HG03280 (cell line): ENCODE measurements around the gene NPDC1.
"Not testable (repeated sequence)": the region's sequence is repeated elsewhere in the genome, so short reads cannot be mapped to it uniquely, and the experiment has no call there.

ENCODE experiments used
- ATAC-seq: cut with Tn5 transposase; IDR thresholded peaks from one replicate; pipeline ENCODE4 v1.9.1; 2021; ENCODE audit warnings: mild to moderate bottlenecking, moderate library complexity; ENCODE audit not compliant: unreplicated experiment

Gene NPDC1

DNA sequence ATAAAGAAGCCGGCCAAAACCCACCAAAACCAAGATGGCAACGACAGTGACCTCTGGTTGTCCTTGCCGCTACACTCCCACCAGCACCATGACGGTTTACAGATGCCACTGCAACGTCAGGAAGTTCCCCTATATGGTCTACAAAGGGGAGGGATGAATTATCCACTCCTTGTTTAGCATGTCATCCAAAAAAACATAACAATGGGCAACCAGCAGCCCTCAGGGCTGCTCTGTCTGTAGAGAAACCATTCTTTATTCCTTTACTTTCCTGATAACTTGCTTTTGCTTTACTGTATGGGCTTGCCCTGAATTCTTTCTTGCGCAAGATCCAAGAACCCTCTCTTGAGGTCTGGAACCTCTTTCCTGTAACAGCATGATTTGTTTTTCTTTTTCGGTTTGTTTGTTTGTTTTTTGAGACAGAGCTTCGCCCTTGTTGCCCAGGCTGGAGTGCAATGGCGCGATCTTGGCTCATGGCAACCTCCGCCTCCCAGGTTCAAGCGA lies 29.3 kb upstream of the NPDC1 start:
- ATAC-seq = no peak

DNA sequence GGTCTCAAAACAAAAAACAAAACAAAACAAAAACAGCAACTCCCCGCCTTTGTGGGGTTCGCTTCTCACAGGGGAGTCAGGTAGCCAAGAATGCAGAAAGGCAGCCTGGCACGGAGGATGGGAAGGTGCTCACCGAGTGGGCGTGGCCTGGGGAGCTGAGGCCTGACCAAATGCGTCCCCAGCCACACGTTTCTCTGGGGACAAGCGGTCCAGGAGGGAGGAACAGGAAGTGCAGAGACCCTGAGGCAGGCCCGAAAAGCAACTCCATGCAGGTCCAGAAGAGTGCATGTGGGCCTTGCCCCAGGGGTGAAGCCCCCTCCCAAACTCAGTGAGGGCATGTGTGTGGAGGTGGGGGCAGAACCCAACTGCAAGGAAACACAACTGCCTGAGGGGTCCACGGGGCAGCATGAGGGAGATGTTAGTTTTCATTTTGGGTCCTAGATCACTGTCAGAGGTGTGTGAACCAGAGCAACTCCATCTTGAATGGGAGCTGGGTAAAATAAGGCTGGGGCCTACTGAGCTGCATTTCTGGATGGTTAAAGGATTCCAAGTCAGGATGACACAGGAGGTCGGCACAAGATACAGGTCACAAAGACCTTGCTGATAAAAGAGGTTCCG lies 28.8 kb upstream of the NPDC1 start:
- no peak for ATAC-seq

DNA sequence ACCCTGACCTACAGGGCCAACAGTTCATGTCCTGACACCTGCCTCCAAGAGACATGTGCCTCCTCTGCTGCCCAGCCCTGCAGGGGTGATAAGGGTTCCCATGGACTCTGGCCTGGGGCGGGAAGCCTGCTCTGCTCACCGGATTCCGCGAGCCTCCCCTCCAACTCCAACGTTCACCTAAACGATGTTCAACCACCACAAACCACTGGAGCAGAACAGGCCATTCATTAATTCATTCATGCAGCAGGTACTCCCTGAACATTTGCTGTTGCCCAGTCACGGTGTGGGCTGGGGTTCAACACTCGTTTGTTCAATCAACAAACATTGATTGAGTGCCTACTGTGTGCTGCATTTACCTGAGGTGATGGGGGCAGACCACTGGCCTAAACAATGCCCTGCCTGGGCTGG lies 28.0 kb upstream of the NPDC1 start:
- ATAC-seq = no peak

DNA sequence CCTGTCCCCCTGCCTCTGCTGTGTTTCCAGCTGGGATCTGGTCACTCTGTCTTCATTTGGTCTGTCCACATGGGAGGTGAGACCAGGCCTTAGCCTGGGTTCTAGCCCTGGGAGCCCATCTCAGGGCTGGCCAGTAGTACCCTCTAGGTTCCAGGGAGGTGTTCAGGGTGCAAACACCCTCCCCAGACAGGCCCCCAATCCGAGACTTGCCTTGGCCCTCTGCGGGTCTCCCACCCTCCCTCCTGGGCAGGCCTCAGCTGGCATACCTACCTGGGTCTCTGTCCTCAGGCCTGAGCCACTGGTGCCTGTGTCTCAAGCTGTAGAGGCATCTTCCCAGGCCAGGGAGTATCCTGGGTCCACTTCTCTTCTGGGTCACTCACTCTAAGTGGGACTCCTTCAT lies 25.3 kb upstream of the NPDC1 start:
- no peak for ATAC-seq

DNA sequence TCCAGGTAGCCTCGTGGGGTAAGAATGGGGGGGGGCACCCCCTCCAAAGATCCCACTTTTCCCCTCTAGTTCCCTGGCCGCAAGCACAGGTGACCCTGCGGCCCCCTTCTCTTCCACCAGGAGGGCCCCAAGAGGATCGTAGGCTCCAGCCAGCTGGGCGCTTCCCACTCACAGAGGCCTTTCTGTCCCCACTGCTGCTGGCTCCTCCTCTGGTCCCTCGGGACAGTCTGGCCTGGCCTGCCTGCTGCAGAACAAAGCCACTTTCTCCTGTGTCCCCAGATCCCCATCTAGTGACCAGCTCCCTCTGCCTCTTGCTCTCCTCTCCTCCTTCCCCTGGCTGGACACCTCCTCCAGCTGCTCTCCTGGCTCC lies 24.9 kb upstream of the NPDC1 start:
- ATAC-seq = peak; percentile 6

DNA sequence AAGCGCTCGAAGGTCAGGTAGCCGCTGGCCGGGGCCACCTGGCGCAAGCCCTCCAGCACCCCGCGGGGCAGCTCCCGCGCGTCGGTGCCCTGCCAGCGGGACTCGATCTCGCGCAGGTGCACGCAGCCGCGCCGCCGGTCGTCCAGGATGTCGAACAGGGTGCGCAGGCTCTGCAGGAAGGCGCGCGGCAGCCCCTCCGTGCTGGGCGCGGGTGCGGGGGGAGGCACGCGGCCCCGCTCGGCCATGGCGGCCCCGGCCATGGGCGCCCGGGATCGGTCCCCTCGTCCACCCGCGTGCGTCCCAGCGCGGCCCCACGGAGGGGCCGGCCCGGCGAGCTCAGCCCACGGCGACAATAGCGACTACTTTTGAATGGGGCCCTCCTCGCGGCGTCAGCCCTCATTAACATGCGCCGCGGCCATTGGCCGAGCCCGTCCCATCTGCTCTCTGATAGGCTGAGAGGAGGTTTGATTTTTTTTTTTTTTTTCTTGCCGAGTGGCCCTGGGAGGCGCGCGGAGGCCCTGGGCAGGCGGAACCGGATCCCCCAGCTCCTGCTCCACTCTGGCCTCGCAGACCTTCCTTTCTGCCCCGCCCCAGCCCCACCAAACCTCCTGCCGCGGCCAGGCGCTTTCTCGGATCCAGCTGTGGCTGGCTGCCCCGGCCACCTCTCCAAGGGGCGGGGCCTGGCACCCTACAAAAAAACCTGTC lies 24.4 kb upstream of the NPDC1 start, which contains the start of gene SAPCD2:
SAPCD2 (minus strand) TSS at position 357 of the 705 bp plus-strand sequence; CDS start at position 260, 97 bp downstream.
- ATAC-seq = peak; percentile 68

DNA sequence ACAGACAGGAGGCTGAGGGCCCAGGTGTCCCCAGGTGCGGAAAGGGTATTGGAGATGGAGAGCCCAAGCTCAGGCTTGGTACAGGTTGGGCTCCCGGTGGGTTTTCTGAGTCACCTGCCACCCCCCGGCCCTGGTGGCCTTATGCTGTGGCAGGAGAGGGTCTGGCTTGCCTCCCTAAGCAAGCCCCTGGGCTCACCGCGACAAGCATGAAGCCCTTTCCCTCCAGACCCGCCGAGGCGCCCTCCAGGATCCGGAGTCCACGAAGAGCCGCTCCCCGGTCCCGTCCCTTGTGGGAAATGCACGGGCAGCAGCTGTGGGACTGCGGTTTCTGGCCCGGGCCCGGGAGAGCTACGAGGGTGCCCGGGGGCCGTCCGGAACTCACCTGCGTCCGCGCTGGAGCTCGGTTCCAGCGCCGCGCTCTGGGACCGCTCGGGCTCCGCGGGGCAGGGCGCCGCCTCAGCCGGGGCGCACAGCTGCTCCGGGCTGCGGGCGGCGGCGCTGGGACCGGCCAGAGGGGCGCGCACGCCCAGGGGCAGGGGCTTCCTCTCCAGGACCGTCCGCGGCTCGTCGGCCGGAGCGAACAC lies 23.6 kb upstream of the NPDC1 start:
- ATAC-seq = no peak

DNA sequence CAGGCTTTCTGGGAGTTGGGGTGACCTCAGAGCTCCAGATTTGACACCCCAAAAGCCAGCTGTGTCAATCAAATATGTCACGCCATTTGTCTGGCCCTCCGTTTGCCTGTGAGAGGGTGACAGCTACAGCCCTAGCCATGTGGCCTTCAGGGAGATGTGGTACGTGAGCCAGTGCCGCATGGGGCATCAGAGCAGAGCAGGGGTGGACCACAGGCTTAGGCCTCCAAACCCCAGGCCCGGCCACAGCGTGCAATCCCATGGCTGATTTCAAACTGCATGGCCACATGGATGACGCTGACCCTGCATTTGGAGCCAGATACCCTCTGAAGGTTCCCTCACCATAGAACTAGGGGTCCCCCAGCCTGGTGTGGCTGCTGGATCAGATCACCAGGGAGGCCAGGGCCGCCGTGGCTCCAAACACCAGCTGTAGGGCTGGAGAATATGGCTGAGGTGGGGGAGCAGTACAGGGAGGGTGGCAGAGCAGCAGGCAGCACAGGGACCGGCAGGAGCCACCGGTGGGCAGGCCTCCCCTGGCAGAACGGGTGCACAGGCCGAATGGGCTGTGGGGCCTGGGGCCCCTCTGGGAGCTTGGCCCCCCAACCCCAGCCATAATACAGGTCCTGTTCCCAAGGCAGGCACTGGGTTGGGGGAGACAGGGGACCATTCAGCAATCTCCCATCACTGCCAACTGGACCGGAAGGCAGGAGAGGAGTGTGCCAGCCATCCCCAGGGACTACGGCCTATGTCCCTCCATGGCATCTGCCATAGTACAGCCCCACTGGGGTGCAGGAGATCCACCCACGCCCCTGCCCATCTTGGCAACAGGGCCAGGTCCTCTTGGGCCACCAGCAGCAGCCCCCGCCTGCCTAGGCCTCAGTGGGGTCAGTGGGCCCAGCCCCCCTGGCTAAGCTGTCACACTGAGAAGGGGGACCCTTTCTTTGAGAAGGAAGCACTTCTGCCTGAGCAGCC lies 22.8 kb upstream of the NPDC1 start:
- no peak for ATAC-seq

DNA sequence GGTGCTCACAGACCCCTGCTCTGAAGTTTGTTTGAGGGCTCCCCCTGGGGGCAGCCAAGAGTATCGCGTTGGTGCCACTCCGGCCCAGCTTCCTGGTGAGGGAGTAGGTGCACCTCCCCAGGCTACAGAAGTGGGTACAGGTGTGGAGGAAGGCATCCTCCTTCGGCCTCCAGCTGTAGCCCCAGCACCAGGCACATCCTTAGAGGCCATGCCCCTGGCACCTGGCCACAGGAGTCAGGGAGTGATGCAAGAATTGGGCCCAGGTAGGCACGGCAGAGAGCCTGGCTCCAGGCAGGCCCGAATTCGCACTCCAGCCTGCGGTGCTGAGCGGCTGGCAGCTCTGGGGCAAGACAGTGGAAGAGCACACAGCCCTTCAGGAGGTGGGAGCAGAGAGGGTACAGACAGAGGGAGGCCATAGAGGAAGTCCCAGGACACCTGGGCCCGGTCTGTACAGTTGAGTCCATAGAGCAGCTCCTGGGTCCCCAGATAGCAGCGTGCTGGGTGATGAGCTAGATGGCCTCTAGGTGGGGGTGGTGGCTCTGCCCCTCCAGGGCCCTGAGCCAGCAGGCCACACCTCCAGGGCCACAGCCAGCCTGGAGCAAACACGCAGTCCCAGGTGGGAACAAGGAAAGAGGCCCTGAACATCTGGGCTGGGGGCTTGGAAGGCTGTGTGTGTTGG lies 22.0 kb upstream of the NPDC1 start:
- ATAC-seq = peak; percentile 44

DNA sequence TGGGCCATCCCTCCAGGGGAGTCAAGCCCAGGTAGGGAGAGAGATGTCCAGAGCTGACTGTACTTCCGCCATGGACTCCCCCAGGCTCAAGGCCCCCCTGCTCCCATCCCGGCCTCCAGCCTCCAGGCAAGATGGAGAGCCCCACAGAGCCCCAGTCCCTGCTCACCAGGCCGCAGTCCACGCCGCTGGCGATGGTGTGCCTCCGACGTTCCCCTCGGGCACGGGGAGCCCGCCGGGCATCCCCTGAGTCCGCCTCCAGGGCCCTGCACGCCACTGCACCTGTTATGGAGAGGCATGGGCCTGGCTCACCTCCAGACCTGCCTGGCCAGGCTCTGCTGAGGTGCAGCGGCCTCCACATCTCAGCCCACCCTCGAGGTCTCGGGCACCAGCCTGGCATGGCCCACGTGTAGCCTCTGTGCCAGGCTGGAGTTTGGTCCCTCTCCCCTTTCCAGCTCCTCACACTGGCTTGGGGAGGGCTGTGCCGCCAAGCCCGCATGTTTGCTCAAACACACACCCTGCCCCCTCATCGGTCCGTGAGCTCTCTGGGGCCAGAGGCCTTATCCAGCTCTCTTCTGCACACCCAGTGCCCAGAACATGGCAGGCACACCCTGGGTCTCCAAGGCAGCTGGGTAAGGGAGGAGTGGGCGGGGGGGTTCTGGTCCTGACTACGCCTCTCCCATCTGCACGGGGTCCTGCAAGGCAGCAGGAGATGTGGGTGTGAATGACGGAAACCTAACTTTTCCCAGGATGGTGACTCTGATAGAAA lies 20.3 kb upstream of the NPDC1 start:
- no peak for ATAC-seq

DNA sequence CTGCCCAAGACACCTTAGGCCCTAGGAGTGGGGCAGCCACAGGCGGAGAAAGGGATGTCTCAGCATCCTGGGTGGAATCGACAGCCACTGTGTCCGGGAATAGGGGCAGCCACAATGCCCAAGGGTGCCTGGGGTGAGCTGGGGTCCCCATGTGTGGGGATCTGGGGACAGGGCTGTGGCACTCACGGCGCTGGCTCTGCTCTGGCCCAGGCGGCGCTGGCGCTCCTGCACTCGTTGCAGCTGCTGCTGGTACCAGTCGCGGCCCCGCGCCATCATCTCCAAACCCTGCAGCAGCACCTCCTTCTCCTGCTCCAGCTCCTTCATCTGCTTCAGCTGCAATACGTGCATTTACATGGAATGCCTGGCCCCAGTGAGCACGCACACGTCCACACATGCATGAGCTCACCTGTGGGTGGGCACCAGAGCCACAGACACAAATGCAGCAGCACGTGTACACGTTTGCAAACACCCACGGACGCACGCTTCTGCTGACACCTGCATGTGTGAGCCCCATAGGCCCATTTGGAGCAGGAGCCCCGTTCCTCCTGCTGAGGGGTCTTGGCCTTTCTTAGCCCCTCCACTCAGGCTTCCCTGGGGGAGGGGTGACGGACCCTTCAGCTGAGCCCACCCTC lies 19.5 kb upstream of the NPDC1 start:
- ATAC-seq = no peak

DNA sequence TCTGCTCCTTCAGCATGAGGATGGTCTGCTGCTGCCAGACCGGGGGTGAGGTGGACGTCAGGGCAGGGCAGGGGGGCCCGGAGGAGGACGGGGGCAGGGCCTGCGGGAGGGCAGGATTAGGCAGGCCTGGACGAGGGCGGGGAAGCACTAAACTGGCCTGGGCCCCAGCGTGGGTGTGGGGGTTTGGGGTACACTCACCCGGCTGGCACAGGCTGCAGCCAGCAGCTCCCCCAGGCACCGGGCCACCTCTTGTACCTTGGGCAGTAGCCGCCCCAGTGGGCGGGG lies 18.8 kb upstream of the NPDC1 start:
- ATAC-seq = no peak

DNA sequence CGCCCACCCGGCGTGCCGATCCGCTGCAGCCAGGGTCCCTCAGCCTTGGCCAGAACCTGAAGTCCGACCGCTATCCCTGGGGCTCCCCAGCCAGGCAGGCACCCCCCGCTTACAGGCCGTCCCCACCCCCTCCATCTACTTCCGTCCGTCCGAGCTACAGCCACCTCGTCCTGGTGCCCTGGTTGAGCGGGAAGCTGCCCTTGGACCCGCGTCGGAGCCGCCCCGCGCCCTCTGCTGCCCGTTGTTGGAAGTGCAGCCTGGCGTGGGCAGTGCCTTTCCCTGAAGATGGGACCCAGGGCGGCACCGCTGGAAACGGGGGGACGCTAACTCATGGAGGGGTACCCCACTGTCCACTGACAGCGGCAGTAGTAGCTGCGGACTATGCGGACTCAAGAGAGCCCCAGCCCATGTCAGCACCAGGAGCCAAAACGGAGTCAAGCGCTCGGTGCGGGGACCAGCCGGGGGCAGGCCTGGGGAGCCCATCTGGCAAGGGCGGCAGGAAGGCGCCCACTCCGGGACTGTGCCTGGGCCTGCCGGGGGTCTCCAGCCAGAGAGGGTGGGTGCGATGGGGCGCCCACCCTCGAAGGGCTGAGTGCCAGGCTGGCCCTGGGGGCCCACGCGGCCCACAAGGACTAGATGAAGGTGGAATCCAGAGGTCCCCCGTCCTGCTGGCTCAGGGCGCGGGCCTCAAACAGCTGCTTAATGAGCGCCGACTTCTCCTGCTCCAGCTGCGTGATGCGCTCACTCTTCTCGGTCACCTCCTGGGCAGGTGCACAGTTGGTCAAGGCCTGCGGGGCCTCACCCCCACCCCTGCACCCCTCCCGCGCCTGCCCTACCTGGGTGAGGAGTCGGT lies 18.3 kb upstream of the NPDC1 start:
- ATAC-seq = no peak

DNA sequence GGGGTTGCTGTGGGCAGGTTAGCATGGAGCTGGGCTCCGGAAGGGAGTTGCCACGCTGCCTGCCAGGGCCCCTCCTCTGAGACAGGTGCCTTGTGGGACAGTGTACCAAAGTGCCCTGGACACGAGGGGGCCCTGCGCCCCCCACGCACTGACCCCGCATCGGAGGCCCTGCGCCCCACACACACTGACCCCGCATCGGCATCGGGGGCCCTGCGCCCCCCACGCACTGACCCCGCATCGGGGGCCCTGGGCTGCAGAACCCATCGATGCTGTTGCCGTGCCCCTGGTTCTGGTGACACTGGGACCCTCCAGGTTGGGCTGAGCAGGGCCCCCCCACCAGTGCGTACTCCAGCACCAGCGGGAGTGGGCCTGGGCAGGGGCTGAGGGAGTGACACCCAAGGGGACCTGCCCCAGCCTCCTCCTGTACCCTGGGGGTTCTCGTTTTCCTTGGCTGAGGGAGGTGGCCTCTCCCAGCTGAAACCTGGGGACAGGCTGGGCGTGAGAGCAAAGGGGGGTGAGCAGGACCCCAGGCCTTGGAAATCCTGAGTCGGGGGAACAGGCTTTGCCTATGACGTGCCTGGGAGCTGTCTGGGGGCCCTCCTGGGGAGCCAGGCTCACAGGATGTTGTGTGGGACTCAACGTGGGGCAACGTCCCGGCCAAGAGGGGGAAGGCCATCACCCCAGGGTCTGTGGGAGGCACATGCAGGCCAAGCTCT lies 17.5 kb upstream of the NPDC1 start:
- ATAC-seq = no peak

DNA sequence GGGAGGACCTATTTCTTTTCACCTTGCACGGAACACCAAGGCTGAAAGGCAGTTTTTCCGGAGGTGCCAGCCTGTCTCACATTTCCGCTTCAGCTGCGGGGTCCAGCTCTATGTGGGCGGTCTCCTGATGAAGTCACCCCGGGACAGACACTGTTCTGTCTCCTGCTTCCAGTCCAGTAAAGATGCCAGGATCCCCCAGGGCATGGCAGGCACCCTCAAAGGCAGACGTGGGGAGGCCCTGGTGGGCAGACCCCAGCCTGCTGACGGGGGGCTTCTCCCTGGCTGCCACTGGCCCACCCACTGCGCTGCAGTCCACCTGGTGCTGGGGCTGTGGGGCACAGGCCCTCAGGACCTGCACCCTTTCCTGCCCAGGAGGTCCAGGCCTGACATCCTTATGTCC lies 16.8 kb upstream of the NPDC1 start:
- ATAC-seq = not testable (repeated sequence)

DNA sequence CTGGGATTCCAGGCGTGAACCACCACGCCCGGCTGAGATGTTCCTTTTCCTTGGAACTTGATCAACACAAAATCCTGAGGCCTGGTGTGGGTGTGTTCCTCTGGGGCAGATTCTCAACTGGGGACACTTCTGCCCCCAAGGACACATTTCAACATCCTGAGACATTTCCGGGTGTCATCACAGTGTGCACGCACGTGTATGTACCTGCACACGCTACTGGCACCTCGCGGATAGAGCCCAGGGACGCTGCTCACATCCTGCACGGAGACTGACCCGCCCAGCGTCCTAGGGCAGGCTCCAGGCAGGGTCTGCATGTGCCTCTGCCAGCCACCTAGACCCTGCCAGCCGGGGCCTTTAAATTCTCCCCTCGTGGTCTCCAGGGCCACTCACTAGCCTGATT lies 16.4 kb upstream of the NPDC1 start:
- ATAC-seq = no peak

DNA sequence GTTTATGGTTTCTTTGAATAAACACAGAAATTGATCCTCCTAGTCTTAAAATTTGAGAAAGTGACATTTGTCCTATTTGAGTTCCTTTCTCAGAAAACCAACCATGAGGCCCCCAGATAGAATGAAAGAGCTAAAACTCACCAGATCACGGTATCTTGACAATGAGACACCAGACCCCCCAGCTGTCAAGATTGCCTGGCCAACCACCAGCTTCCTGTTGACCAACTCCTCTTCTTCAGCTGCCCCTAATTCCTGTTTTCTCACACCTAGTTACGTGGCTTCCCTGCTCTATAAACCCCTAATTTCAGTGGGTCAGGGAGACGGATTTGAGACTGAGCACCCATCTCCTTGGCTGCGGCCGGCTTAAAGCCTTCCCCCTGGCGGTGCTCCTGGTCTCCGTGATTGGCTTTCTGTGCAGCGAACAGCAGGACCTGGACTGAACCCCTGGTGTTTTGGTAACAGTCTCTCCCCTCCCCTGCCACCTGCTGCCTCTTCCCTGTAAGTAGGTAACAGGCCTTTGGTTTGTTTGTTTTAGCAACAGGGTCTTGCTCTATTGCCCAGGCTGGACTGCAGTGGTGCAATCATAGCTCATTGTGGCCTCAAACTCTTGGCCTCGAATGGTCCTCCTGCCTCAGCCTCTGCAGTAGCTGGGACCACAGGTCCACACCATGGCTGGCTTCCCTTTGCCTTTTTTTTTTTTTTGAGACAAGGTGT lies 12.7 kb upstream of the NPDC1 start:
- ATAC-seq = no peak
